RWPE2 (cell line): ENCODE results near the gene PKD1.
A peak's percentile ranks its signal among the peaks of the same experiment; 100 is the strongest.

Experiments used
- ATAC-seq: fragments of 200-7000 bp; cut with Tn5 transposase; 3 replicates; pipeline ENCODE4 v1.9.1; 2021; ENCODE audit warnings: low read depth
- DNase-seq: peaks from one replicate; pipeline ENCODE4 v3.0.0-alpha.2; 2020; ENCODE audit warnings: low spot score
- H3K27ac ChIP-seq: fragments of 450-650 bp; 2 replicates; pipeline ENCODE4 v1.5.1; 2017; ENCODE audit warnings: mild to moderate bottlenecking; ENCODE audit not compliant: poor library complexity, severe bottlenecking
- H3K27me3 ChIP-seq: fragments of 250-450 bp; sonication (Bioruptor Pico); 2 replicates; pipeline ENCODE4 v1.5.1; 2021; ENCODE audit warnings: mild to moderate bottlenecking, moderate library complexity; ENCODE audit not compliant: insufficient read depth, poor library complexity, severe bottlenecking
- H3K36me3 ChIP-seq: fragments of 250-450 bp; sonication (Bioruptor Pico); 2 replicates; pipeline ENCODE4 v1.5.1; 2020; ENCODE audit warnings: low read depth, mild to moderate bottlenecking, moderate library complexity
- H3K4me1 ChIP-seq: fragments of 250-450 bp; sonication (Bioruptor Pico); 2 replicates; pipeline ENCODE4 v1.5.1; 2021; ENCODE audit warnings: mild to moderate bottlenecking, moderate library complexity; ENCODE audit not compliant: insufficient read depth, poor library complexity, severe bottlenecking
- H3K4me3 ChIP-seq: fragments of 250-450 bp; sonication (Bioruptor Pico); 2 replicates; pipeline ENCODE4 v1.5.1; 2021; ENCODE audit warnings: mild to moderate bottlenecking, moderate library complexity; ENCODE audit not compliant: severe bottlenecking
- H3K9me3 ChIP-seq: fragments of 250-450 bp; sonication (Bioruptor Pico); 2 replicates; pipeline ENCODE4 v1.5.1; 2021; ENCODE audit warnings: mild to moderate bottlenecking, moderate library complexity; ENCODE audit not compliant: severe bottlenecking
- CTCF ChIP-seq: fragments of 450-650 bp; IDR thresholded peaks from one replicate; pipeline ENCODE4 v1.5.1; 2017; ENCODE audit warnings: mild to moderate bottlenecking, moderate library complexity; ENCODE audit not compliant: poor library complexity, severe bottlenecking

Gene PKD1

GRCh38 chr16:2047330-2048115 is 88.2 kb downstream of the PKD1 start, which contains the start of the genes NTHL1 and TSC2:
TSS of gene NTHL1 (minus strand) at chr16:2047834. CDS start at chr16:2047823, 11 bp downstream.
TSS of gene TSC2 (plus strand) at chr16:2047985. CDS start at chr16:2048616, 631 bp downstream.
- Histone ChIP-seq H3K27ac (peak within 1 kb of the TSS; percentile 20), H3K4me1 (no peaks in the 10 kb centered on the region), H3K4me3 (peak within 1 kb of the TSS; percentile 79), H3K9me3 (no peaks in the 10 kb centered on the region), H3K36me3 (peaks cover 27% of the 10 kb centered on the region), H3K27me3 (no peaks in the 10 kb centered on the region)
- DNase-seq: peak; percentile 97
- TF ChIP-seq CTCF: peak; percentile 24
- peak; percentile 94 for ATAC-seq

GRCh38 chr16:2046893-2047329 is 88.8 kb downstream of the PKD1 start:
- peak overlapping the region; percentile 20 for H3K27ac ChIP-seq
- peak overlapping the region; percentile 79 for H3K4me3 ChIP-seq
- H3K27me3 ChIP-seq: no peaks in the 10 kb centered on the region
- H3K36me3 ChIP-seq: peaks cover 27% of the 10 kb centered on the region
- H3K9me3 ChIP-seq: no peaks in the 10 kb centered on the region
- ATAC-seq: no peak; the same call in 2 of the 3 replicates
- no peak for TF ChIP-seq CTCF
- no peak for DNase-seq
- no peaks in the 10 kb centered on the region for H3K4me1 ChIP-seq

GRCh38 chr16:2045965-2046892 is 89.5 kb downstream of the PKD1 start:
- DNase-seq (no peak), ATAC-seq (no peak)
- Histone ChIP-seq H3K4me3 (no peak overlapping the region), H3K4me1 (peaks cover 6% of the 10 kb centered on the region), H3K36me3 (peaks cover 21% of the 10 kb centered on the region), H3K27me3 (no peaks in the 10 kb centered on the region), H3K27ac (peak overlapping the region; percentile 20), H3K9me3 (no peaks in the 10 kb centered on the region)
- no peak for TF ChIP-seq CTCF

- Histone ChIP-seq H3K4me1 (peaks cover 9% of the 10 kb centered on the region), H3K36me3 (peaks cover 10% of the 10 kb centered on the region; the same call in 1 of the 2 replicates), H3K27ac (no peak overlapping the region), H3K4me3 (no peak overlapping the region), H3K27me3 (no peaks in the 10 kb centered on the region), H3K9me3 (no peaks in the 10 kb centered on the region)
- TF ChIP-seq CTCF: no peak
- ATAC-seq (no peak), DNase-seq (no peak)
Observed at GRCh38 chr16:2044541-2044940, 91.2 kb downstream of the PKD1 start.
